IMR-90 (cell line): Measurements from ENCODE around the gene C12orf57. TPM values are rescaled to one million over a fixed set of nuclear protein-coding genes. Genes with fewer than 3 reads are reported as not detected.

Source experiments
- ATAC-seq: fragments of 200-7000 bp; cut with Tn5 transposase; 2 replicates; pipeline ENCODE4 v1.9.1; 2020; ENCODE audit warnings: low read depth, mild to moderate bottlenecking, moderate library complexity
- BruUV-seq: library from RNA; stranded (reverse); fragments of 400-500 nt; replicated peaks from 2 replicates; lab custom pipeline; 2021; lab: Mats Ljungman, UMichigan
- CTCF ChIA-PET: fragments of 300-600 bp; formaldehyde crosslinking; extraction: SDS; loops from one replicate; lab custom pipeline; 2021; ENCODE audit warnings: antibody characterized with exemption; lab: Yijun Ruan, JAX
- POLR2A ChIA-PET: fragments of 300-600 bp; sonication (Branson Sonifier 250); formaldehyde crosslinking; loops from one replicate; lab custom pipeline; 2022; ENCODE audit warnings: antibody characterized with exemption; ENCODE audit not compliant: unreplicated experiment; lab: Charles Lee
- DNase-seq: peaks from one replicate; pipeline ENCODE4 v3.0.0; 2013
- H2AFZ ChIP-seq: replicated peaks from 2 replicates; pipeline ENCODE3; 2013; ENCODE audit warnings: low read length, mild to moderate bottlenecking; ENCODE audit not compliant: poor library complexity
- H2AK5ac ChIP-seq: 2 replicates; pipeline ENCODE4 v1.6.1; 2013; ENCODE audit warnings: low read depth, low read length, inconsistent platforms
- H2AK9ac ChIP-seq: replicated peaks from 2 replicates; pipeline ENCODE3; 2013; ENCODE audit warnings: mild to moderate bottlenecking, low read depth, low read length, moderate library complexity; ENCODE audit not compliant: poor library complexity
- H2BK120ac ChIP-seq: 2 replicates; pipeline ENCODE4 v1.6.1; 2013; ENCODE audit warnings: low read depth, low read length, inconsistent platforms
- H2BK15ac ChIP-seq: 3 replicates; pipeline ENCODE4 v1.6.1; 2013; ENCODE audit warnings: low read depth, low read length, inconsistent platforms
- H2BK20ac ChIP-seq: 2 replicates; pipeline ENCODE4 v1.6.1; 2013; ENCODE audit warnings: low read depth, mild to moderate bottlenecking, inconsistent platforms, low read length, moderate library complexity
- H2BK5ac ChIP-seq: 2 replicates; pipeline ENCODE4 v1.6.1; 2013; ENCODE audit warnings: mild to moderate bottlenecking, low read depth, low read length, inconsistent platforms; ENCODE audit not compliant: poor library complexity, severe bottlenecking
- H3K14ac ChIP-seq: replicated peaks from 2 replicates; pipeline ENCODE4 v1.6.1; 2013; ENCODE audit warnings: low read depth, low read length, inconsistent platforms
- H3K18ac ChIP-seq: 2 replicates; pipeline ENCODE4 v1.6.1; 2013; ENCODE audit warnings: low read depth, low read length, control low read depth
- H3K23ac ChIP-seq: 2 replicates; pipeline ENCODE4 v1.6.1; 2013; ENCODE audit warnings: low read depth, low read length, inconsistent platforms
- H3K27ac ChIP-seq: 2 replicates; pipeline ENCODE4 v1.5.1; 2013; ENCODE audit warnings: mild to moderate bottlenecking, control low read depth, low read length; ENCODE audit not compliant: insufficient read depth
- H3K27me3 ChIP-seq: 2 replicates; pipeline ENCODE4 v1.6.1; 2013; ENCODE audit warnings: low read length; ENCODE audit not compliant: control insufficient read depth, insufficient read depth
- H3K36me3 ChIP-seq: 2 replicates; pipeline ENCODE4 v1.6.1; 2013; ENCODE audit warnings: low read length, mixed read lengths; ENCODE audit not compliant: control insufficient read depth, insufficient read depth
- H3K4ac ChIP-seq: 2 replicates; pipeline ENCODE4 v1.6.1; 2013; ENCODE audit warnings: low read depth, low read length, inconsistent platforms
- H3K4me1 ChIP-seq: 2 replicates; pipeline ENCODE4 v1.6.1; 2013; ENCODE audit warnings: low read length, mixed read lengths; ENCODE audit not compliant: control insufficient read depth, insufficient read depth
- H3K4me2 ChIP-seq: 2 replicates; pipeline ENCODE4 v1.6.1; 2013; ENCODE audit warnings: low read depth, mild to moderate bottlenecking, control low read depth, low read length, moderate library complexity
- H3K4me3 ChIP-seq: 2 replicates; pipeline ENCODE4 v1.5.1; 2013; ENCODE audit warnings: low read depth, mild to moderate bottlenecking, control low read depth, low read length, moderate library complexity; ENCODE audit not compliant: insufficient read depth
- H3K56ac ChIP-seq: 2 replicates; pipeline ENCODE4 v1.6.1; 2013; ENCODE audit warnings: low read length, inconsistent platforms; ENCODE audit not compliant: insufficient read depth; ENCODE audit errors: extremely low read depth
- H3K79me1 ChIP-seq, 2 experiments: 2 replicates each; pipeline ENCODE4 v1.6.1; 2013; ENCODE audit warnings: low read length in 2 of 2, inconsistent platforms in 1 of 2, low read depth in 1 of 2
- H3K9ac ChIP-seq: 2 replicates; pipeline ENCODE4 v1.6.1; 2013; ENCODE audit warnings: low read depth, low read length, control low read depth
- H3K9me1 ChIP-seq: 2 replicates; pipeline ENCODE4 v1.6.1; 2013; ENCODE audit warnings: low read length, inconsistent platforms; ENCODE audit not compliant: insufficient read depth
- H3K9me3 ChIP-seq: 2 replicates; pipeline ENCODE4 v1.6.1; 2013; ENCODE audit warnings: low read length; ENCODE audit not compliant: control insufficient read depth, insufficient read depth
- H4K20me1 ChIP-seq: 2 replicates; pipeline ENCODE4 v1.6.1; 2013; ENCODE audit warnings: low read length, inconsistent platforms; ENCODE audit not compliant: insufficient read depth
- H4K5ac ChIP-seq: 2 replicates; pipeline ENCODE4 v1.6.1; 2013; ENCODE audit warnings: mild to moderate bottlenecking, low read depth, low read length, control low read depth
- H4K8ac ChIP-seq, 2 experiments: 2 replicates each; pipeline ENCODE4 v1.6.1; 2013; ENCODE audit warnings: low read depth in 2 of 2, low read length in 2 of 2, control low read depth in 1 of 2, inconsistent platforms in 1 of 2
- H4K91ac ChIP-seq: 2 replicates; pipeline ENCODE4 v1.6.1; 2013; ENCODE audit warnings: low read depth, low read length, inconsistent platforms; ENCODE audit not compliant: insufficient read depth
- BHLHE40 ChIP-seq: fragments of 150-350 bp; IDR thresholded peaks from 2 replicates; pipeline ENCODE4 v1.6.1; 2016; ENCODE audit warnings: mild to moderate bottlenecking, low read depth, low read length
- CEBPB ChIP-seq: IDR thresholded peaks from 2 replicates; pipeline ENCODE4 v1.6.1; 2012; ENCODE audit warnings: low read depth, low read length, improper control_type of control experiment
- FOS ChIP-seq: fragments of 150-350 bp; IDR thresholded peaks from 2 replicates; pipeline ENCODE4 v1.6.1; 2016; ENCODE audit warnings: low read depth, low read length
- MAFK ChIP-seq: IDR thresholded peaks from 2 replicates; pipeline ENCODE4 v1.6.1; 2012; ENCODE audit warnings: low read depth, low read length, improper control_type of control experiment
- MAZ ChIP-seq: IDR thresholded peaks from 2 replicates; pipeline ENCODE4 v1.6.1; 2012; ENCODE audit warnings: low read depth, mild to moderate bottlenecking, low read length, improper control_type of control experiment, moderate library complexity, borderline replicate concordance
- MXI1 ChIP-seq: IDR thresholded peaks from 2 replicates; pipeline ENCODE4 v1.6.1; 2012; ENCODE audit warnings: low read depth, mild to moderate bottlenecking, low read length, moderate library complexity, borderline replicate concordance
- NFE2L2 ChIP-seq: fragments of 150-350 bp; IDR thresholded peaks from 2 replicates; pipeline ENCODE4 v1.6.1; 2016; ENCODE audit warnings: low read depth, mild to moderate bottlenecking, low read length
- POLR2A ChIP-seq: IDR thresholded peaks from 2 replicates; pipeline ENCODE4 v1.6.1; 2012; ENCODE audit warnings: mild to moderate bottlenecking, low read depth, low read length
- RAD21 ChIP-seq: IDR thresholded peaks from 2 replicates; pipeline ENCODE4 v1.6.1; 2012; ENCODE audit warnings: low read length, improper control_type of control experiment
- RCOR1 ChIP-seq: IDR thresholded peaks from 2 replicates; pipeline ENCODE4 v1.6.1; 2012; ENCODE audit warnings: mild to moderate bottlenecking, low read length, improper control_type of control experiment; ENCODE audit not compliant: insufficient replicate concordance
- RFX5 ChIP-seq: IDR thresholded peaks from 2 replicates; pipeline ENCODE4 v1.8.0; 2012; ENCODE audit warnings: low read depth, mild to moderate bottlenecking, low read length, moderate library complexity
- SMC3 ChIP-seq: fragments of 150-350 bp; IDR thresholded peaks from 2 replicates; pipeline ENCODE4 v1.6.1; 2016; ENCODE audit warnings: low read depth, mild to moderate bottlenecking, antibody characterized with exemption, low read length, moderate library complexity
- WGBS, 2 experiments: methylation state at CpG; one replicate each; pipeline versions ENCODE4 v1.1.5 to v1.1.7; 2013; ENCODE audit warnings: missing lambda C conversion rate in 2 of 2; ENCODE audit not compliant: insufficient read length in 1 of 2; ENCODE audit errors: extremely low coverage in 2 of 2; 5-methylcytosine and 5-hydroxymethylcytosine counted together
- dilution Hi-C: fragments of 300-500 bp; cut with HindIII; formaldehyde crosslinking; loops from one replicate; pipeline ENCODE4 v1.14.3; 2018; ENCODE audit warnings: low sequenced_read_pairs; ENCODE audit not compliant: unreplicated experiment
- in situ Hi-C: fragments of 300-500 bp; cut with MboI; formaldehyde crosslinking; loops from 3 replicates; pipeline ENCODE4 v1.14.3; 2019; ENCODE audit warnings: low sequenced_read_pairs, inconsistent platforms, mixed read lengths
- intact Hi-C: fragments of 100-400 bp; cut with micrococcal nuclease; formaldehyde crosslinking; loops from 2 replicates; pipeline ENCODE4 v1.10.0; 2022
- polyA plus RNA-seq, 3 experiments: library from polyadenylated mRNA; depleted of rRNA; stranded (reverse); fragments of >200 nt; gene quantifications; 2 replicates each; pipeline ENCODE4 v1.2.3, GENCODE V29; 2012; ENCODE audit warnings: low replicate concordance in 1 of 3
- total RNA-seq: library from RNA; depleted of rRNA; stranded (reverse); fragments of >200 nt; gene quantifications from 2 replicates; pipeline ENCODE4 v1.2.3, GENCODE V29; 2012
- TF ChIP-seq, protein P1 (sequence below): fragments of 150-350 bp; IDR thresholded peaks from 2 replicates; pipeline ENCODE4 v1.6.1; 2017; ENCODE audit warnings: mild to moderate bottlenecking, antibody characterized with exemption, low read length, low read depth
- TF ChIP-seq, protein P2 (sequence below): fragments of 150-350 bp; IDR thresholded peaks from 2 replicates; pipeline ENCODE4 v1.6.1; 2016; ENCODE audit warnings: low read depth, mild to moderate bottlenecking, low read length, moderate library complexity, borderline replicate concordance
- TF ChIP-seq, protein P3 (sequence below): conservative IDR thresholded peaks from 2 replicates; pipeline ENCODE4 v1.5.1; 2012; ENCODE audit warnings: mild to moderate bottlenecking, low read depth, low read length, improper control_type of control experiment

C12orf57 gene
- total and polyA plus RNA-seq, 2 of the 4 experiments (the other 2 are of a cell fraction): 238 to 530 TPM

GRCh38 chr12:6912164-6912935 is 31.5 kb upstream of the C12orf57 start:
- Histone ChIP-seq H2AK9ac (no peak overlapping the region), H2BK15ac (no peak overlapping the region), H2AFZ (no peak overlapping the region), H4K91ac (no peak overlapping the region), H3K79me1 (peaks cover 27 to 34% of the 10 kb centered on the region in 2 experiments), H2BK120ac (no peak overlapping the region), H3K18ac (no peak overlapping the region), H2BK5ac (no peak overlapping the region), H3K23ac (no peak overlapping the region), H4K8ac (no peak overlapping the region), H2AK5ac (peak overlapping the region; percentile 33; the same call in 1 of the 2 replicates), H3K56ac (no peak overlapping the region), H3K9me3 (no peaks in the 10 kb centered on the region), H3K9ac (no peak overlapping the region), H3K36me3 (peaks cover 13% of the 10 kb centered on the region), H4K20me1 (0 out of 2 replicates have a peak, but pooled peaks cover 6% of the 10 kb centered on the region), H3K4me3 (no peak overlapping the region), H3K9me1 (peaks cover 5% of the 10 kb centered on the region; the same call in 1 of the 2 replicates), H3K4me2 (no peak overlapping the region), H3K4ac (no peak overlapping the region), H3K27ac (no peak overlapping the region), H2BK20ac (no peak overlapping the region), H4K5ac (no peak overlapping the region), H3K14ac (no peak overlapping the region), H3K4me1 (peaks cover 23% of the 10 kb centered on the region), H3K27me3 (no peaks in the 10 kb centered on the region)
- in situ Hi-C loops (no loop called here), intact Hi-C loops (no loop called here), dilution Hi-C loops (no loop called here)
- no peak for ATAC-seq
- WGBS, 2 experiments: 93% methylated on average over 11 of the region's 15 CpGs; no CpG with 5 or more reads in 1 of the 2 experiments
- ChIA-PET CTCF (interaction anchor here (0.6 to 1.1 kb wide), 2 partner anchors 9 to 103 kb away, joined by 3 to 4 read pairs; no protein-coding TSS in a partner anchor), POLR2A (no interaction called here)
- no peak for DNase-seq
- BruUV-seq: no TSS peak
- no peak for TF ChIP-seq RAD21
- TF ChIP-seq FOS: no peak
- no peak for TF ChIP-seq RFX5
- TF ChIP-seq MXI1: no peak
- TF ChIP-seq, protein P1, sequence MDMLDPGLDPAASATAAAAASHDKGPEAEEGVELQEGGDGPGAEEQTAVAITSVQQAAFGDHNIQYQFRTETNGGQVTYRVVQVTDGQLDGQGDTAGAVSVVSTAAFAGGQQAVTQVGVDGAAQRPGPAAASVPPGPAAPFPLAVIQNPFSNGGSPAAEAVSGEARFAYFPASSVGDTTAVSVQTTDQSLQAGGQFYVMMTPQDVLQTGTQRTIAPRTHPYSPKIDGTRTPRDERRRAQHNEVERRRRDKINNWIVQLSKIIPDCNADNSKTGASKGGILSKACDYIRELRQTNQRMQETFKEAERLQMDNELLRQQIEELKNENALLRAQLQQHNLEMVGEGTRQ: no peak
- TF ChIP-seq, protein P2, sequence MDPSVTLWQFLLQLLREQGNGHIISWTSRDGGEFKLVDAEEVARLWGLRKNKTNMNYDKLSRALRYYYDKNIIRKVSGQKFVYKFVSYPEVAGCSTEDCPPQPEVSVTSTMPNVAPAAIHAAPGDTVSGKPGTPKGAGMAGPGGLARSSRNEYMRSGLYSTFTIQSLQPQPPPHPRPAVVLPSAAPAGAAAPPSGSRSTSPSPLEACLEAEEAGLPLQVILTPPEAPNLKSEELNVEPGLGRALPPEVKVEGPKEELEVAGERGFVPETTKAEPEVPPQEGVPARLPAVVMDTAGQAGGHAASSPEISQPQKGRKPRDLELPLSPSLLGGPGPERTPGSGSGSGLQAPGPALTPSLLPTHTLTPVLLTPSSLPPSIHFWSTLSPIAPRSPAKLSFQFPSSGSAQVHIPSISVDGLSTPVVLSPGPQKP: no peak
- TF ChIP-seq, protein P3, sequence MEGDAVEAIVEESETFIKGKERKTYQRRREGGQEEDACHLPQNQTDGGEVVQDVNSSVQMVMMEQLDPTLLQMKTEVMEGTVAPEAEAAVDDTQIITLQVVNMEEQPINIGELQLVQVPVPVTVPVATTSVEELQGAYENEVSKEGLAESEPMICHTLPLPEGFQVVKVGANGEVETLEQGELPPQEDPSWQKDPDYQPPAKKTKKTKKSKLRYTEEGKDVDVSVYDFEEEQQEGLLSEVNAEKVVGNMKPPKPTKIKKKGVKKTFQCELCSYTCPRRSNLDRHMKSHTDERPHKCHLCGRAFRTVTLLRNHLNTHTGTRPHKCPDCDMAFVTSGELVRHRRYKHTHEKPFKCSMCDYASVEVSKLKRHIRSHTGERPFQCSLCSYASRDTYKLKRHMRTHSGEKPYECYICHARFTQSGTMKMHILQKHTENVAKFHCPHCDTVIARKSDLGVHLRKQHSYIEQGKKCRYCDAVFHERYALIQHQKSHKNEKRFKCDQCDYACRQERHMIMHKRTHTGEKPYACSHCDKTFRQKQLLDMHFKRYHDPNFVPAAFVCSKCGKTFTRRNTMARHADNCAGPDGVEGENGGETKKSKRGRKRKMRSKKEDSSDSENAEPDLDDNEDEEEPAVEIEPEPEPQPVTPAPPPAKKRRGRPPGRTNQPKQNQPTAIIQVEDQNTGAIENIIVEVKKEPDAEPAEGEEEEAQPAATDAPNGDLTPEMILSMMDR: no peak
- TF ChIP-seq POLR2A: no peak
- TF ChIP-seq CEBPB: no peak
- TF ChIP-seq BHLHE40: no peak
- TF ChIP-seq SMC3: no peak
- TF ChIP-seq MAFK: no peak
- no peak for TF ChIP-seq NFE2L2
- no peak for TF ChIP-seq MAZ
- TF ChIP-seq RCOR1: no peak
